Fibroblast of upper back skin (primary cell): ENCODE data around the gene EXOC8.
"Not testable (repeated sequence)": the region's sequence is repeated elsewhere in the genome, so short reads cannot be mapped to it uniquely, and the experiment has no call there.

ENCODE experiments used
- DNase-seq: peaks from one replicate; pipeline ENCODE4 v3.0.0-alpha.2; 2013

EXOC8 gene

DNA sequence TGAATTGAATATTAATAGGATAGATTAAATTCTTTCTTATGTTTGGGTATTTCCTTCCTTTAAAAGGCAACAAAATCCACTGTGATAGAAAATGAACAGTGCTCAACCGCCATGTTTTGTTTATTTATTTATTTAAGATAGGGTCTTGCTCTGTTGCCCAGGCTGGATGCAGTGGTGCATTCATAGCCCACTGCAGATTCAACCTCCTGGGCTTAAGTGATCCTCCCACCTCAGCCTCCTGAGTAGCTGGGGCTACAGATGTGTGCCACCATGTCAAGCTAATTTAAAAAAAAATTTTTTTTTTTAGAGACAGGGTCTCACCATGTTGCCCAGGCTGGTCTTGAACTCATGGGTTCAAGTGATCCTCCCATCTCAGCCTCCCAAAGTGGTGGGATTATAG, 11.2 kb upstream of the EXOC8 start:
- not testable (repeated sequence) for DNase-seq

DNA sequence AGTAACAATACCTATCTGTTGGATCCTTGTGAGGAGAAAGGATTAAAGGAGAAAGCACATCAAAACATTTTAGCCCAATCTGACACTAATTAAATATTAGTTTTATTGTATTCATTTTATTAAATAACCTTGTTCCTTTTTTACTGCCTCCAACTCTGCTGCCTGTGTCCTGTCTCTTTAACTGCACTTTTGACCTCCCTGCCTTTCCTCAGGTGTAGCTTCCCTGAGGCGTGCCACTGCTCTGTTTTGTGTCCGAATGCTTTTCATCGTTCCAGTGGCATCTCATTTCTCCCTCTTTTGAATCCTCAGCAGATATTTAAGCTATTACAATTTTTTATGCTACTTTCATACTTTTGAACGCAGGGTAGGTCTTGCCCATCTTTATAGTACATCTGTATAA, 10.8 kb upstream of the EXOC8 start:
- DNase-seq, result no peak

DNA sequence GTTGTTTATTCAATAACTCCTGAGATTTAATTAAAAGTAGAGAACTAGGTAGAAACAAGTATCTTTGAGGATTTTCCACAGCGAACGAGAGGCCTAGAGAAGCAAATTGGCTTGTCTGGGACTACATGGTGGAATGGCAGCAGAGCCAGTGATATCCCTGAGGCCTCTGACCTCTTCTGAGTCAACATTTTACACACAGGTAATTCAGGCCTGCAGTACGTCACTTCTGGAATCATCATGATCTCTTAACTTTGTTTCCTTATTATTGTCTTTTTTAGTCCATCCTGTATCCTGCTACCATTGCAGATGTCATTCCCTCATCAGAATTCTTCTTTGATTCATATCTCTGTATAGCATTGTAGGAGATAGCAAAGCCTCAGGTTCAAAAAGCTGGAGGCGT, 10.3 kb upstream of the EXOC8 start:
- DNase-seq, result no peak

DNA sequence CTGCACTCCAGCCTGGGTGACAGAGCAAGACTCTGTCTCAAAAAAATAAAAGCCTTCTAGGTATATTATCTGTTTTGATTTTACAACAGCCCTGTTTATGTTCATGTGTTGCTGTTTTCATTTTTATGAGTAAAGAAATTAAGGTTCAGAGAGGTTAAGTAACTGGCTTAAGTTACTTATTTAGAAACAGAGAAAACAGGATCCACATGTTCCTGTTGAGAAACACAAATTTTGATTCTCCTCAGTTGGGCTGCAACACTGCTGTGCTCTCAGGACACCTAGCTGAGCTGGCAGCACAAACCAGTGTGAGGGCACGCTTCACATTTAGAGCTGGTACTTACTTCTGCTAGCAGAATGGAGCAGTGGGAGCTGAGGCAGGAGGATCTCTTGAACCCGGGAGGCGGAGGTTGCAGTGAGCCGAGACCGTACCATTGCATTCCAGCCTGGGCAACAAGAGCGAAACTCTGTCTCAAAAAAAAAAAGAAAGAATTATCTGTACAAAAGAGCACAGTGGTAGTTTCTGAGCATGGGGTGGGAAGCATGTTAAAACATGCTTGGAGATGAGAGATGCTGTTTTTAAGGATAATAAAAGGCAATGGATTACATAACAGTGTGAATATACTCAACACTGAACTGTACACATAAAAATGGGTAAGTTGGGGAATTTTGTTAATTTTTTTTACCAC, 2.8 kb upstream of the EXOC8 start:
- no peak for DNase-seq

DNA sequence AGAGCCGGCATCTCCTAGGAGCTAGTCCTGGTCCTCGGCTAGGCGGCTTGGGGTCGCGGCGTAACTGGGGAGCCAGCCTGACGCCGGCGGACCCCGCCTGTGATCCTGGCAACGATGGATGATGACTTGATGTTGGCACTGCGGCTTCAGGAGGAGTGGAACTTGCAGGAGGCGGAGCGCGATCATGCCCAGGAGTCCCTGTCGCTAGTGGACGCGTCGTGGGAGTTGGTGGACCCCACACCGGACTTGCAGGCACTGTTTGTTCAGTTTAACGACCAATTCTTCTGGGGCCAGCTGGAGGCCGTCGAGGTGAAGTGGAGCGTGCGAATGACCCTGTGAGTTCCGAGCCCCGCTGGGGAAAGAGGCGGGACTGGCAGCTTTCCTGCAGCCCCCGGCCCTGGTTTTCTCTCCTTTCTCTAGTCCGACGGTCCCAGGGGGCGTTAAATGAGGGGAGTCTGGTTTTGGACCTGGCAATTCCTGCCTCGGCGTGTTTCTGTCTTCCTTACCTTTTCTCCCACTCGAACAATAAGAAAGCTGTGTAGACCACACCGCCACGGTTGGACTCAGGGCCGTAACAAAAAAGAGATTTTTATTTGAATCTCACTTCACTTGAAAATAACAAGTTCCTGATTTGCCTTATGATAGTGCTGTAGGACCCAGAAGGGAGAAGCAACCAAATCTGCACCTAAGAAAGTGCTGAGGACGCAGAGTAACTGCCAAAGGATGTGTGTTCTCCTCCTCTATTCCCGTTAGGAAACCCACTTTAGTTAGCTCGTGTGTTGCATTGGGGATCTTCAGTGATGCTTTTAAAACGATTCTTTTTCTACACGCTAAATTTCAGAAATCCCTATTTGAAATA, 847 bp upstream of the EXOC8 start, which contains the start of gene SPRTN:
Gene SPRTN (plus strand): TSS at position 24 of the 859 bp plus-strand sequence. CDS start 91 bp downstream, at position 115.
- no peak for DNase-seq

DNA sequence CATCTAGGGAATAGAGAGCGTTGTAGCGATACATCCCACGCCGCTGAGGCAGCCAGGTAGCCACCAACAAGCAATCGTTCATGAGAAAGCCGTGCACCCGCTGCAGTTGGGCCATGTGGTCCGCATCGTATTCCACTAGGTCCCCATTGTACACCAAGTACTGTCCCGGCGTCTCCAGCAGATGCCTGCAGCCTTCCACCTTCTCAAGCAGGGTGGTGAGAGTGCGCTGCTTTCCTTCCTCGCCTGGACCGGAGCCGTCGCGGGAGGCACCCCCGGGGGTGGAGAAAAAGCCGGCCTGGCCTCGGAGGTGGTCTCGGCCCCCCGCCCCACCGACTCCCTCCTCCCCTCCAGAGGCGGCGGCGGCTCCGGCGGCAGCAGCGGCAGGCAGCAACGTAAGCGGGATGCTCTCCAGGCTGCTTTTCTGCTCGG, 595 bp downstream of the EXOC8 start:
- no peak for DNase-seq

DNA sequence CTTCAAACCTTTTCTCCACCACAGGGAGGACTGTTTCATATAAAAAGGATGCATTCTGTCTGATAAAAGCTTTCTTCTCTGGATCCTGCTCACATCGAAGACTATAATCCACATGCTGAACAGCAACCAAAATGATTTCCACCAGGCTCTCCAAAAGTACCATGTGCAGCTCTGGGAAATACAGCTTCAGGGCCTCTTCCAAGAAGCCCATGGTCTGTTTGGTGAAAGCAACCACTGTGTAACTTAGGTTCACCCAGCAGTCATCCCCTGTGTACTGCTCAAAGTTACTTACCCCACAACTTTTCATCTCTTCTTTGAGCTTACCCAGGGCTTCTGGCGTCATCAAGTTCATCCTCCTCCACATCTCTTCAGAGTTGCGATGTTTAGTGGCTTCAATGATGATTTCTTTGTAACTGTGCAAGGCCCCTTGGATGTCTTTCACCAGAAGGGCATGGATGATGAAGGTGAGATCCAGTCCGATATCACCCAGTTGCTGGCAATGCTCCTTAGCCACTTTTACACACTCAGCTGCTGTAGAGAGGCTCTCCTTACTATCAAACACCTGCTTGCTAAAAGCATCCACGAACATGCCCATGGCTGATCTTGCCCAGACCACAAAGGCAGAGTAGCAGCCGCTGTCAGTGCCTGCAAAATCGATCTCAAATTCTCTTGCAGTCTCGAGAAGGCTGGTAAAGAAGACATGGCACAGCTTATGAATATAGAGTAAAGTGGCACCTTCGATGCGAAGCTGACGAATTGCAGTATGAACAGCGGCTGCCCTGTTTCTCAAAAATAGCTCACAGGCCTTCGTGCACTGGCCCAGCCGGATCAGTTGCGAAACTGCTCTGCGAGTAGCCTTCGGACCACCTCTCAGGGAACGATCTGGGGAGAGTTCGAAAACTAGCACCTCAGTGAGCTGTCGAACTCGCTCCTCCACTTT, 1.7 kb downstream of the EXOC8 start:
- DNase-seq, result no peak

DNA sequence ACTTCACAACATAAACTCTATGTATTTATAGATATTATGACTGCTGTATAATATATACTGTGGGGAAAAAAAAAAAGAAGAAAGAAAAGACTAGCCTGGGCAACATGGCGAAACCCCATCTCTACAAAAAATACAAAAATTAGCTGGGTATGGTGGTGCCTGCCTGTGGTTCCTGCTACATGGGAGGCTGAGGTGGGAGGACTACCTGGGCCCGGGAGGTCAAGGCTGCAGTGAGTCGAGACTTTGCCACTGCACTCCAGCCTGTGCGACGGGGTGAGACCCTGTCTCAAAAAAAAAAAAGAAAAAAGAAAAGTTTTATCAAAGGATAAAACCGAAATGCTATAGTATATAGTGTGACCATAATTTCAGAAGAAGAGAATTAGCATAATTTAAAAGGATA, 2.7 kb downstream of the EXOC8 start:
- no peak for DNase-seq

DNA sequence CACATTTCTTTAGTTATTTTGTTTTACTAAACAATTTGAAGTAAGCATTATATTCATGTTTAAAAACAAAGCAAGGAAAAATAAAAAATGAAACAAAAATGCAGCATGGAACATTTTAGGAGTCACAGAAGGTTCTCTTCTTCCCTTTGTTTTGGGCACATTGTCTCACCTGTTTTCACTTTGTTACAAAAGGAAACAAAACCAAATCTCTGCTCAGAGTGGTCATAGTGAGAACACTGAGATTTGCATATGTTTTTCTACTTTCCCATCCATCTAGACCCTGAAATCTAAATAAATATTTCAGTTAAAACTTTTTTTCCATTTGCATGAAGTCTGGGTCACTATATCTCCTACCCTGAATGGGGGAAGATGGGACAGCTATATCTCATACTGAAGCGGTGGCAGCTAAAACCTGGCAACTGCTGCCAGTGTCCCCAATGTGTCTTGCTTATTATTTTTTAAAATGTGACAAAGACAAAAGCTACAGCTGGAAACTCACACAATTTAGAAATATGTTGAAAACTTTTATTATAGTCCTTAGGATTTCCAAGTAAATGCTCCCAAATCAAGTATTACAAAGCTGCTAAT, 3.5 kb downstream of the EXOC8 start:
- no peak for DNase-seq

DNA sequence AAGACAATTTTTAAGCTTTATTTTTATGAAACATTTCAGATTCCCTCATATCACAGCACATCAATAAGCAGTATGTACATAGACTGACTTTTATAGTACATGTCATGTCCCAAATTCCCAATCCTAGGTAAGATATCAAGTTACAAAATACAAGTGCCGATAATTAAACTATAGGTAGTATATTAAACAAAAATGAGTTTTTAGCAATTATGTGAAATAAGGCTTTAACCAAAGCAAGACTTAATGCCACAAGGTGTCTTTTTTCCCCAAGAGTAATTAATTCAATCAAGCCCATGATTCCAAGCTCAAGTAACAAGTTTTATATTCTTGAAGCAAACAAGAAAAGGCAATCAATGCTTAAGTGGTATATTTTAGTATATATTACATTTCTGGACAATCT, 4.9 kb downstream of the EXOC8 start:
- DNase-seq, result no peak

DNA sequence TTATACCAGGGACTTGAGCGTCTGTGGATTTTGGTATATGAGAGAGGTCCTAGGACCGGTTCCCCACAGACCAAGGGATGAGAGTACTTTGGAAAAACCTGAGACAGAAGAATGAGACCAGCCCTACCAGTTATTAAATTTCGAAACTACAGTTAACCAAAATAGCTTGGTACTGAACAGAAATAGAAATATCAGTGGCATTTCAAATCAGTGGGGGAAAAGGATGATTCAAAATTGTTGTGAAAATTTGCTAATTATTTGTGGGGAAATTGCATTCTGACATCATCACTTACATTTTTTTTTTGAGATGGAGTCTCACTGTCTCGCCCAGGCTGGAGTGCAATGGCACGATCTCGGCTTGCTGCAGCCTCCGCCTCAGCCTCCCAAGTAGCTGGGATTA, 8.2 kb downstream of the EXOC8 start:
- no peak for DNase-seq

DNA sequence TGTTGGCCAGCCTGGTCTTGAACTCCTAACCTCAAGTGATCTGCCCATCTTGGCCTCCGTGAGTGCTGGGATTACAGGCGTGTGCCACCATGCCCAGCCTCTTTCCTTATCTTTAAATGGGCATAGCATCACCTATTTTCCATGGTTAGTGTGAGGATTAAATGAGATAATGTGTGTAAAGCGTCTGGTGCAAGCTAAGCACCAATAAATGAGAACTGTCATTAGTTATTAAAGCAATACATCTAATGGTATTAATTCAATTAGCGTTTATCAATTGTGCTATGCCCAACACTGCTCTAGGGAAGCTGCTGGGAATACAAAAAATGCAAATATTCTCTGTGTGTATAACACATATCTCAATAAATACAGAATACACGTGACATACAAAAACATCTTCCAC, 10.0 kb downstream of the EXOC8 start:
- no peak for DNase-seq

DNA sequence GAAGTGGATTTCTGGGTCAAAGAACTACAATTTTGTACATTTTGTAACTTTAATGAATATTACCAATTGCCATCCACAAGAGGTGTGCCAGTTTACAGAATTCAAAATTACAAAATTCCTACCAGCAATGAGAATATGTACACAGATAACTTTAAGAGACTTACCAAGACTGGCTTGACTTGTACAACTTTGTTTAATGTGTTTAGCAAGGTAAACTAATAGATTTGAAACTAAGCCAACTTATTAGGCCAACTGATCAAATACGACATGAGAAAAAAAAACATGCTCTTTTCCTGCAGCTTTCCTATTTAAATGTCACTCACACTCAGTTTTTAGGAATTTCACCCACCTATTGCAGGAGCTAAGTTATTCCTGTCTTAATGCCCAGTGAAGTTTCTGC, 11.4 kb downstream of the EXOC8 start:
- DNase-seq, result no peak

DNA sequence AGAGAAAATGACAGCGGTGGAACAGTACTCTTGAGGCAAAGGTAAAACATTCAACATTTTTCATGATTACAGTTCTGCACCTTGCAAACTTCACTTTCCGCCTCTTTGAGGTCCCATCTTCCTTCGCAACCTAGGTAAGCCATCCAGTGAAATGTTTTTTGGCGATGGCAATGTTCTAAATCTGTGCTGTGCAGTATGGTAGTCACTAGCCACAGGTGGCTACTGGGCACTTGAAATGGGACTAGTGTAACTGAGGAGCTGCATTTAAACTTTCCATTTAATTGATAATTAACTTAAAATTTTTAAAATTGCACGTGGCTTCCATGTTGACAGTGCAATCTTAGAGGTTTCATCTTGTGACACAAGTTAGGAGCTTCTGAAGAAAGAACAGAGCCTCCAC, 13.0 kb downstream of the EXOC8 start:
- no peak for DNase-seq

DNA sequence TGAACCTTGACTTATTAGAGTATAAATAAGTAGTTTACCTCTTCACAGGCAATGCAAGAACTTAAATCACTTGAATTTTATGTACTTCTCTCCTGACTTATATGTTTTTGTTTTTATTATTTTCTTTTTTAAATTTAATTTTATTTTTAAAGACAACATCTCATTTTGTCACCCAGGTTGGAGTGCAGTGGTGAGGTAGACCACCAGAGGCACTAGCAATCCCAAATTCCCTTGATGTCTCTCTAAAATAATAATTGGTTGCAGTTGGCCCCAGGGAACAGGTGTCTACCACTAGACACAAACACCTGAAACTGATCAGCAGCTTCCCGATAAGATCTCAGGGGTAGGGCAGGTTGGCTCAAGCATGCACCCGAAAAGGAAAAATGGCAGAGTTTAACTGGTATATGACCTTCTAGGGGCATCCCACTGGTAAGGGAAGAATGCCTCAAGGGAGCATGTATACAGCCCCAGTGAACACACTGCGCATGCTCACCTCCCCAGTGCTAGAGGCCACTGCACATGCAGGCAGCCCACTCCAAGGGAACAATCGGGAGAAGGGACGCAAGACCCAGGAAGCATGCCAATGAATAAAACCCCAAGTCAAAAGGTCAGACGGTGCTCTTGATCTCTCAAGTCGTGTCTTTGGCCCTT, 14.6 kb downstream of the EXOC8 start:
- DNase-seq, result no peak

DNA sequence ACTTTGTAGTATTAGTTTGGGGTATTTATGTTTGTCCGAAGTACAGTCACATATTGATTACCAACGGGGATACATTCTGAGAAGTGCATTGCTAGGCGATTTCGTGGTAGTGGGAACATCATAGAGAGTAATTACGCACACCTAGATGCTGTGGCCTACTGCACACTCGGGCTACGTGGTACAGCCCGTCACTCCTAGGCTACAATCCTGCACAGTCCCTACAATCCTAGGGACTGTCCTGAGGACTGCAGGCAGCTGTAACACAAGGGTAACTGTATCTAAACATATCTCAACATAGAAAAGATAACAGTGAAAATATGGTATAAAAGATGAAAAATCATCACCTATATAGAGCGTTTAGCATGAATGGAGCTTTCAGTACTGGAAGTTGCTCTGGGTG, 18.6 kb downstream of the EXOC8 start:
- no peak for DNase-seq

DNA sequence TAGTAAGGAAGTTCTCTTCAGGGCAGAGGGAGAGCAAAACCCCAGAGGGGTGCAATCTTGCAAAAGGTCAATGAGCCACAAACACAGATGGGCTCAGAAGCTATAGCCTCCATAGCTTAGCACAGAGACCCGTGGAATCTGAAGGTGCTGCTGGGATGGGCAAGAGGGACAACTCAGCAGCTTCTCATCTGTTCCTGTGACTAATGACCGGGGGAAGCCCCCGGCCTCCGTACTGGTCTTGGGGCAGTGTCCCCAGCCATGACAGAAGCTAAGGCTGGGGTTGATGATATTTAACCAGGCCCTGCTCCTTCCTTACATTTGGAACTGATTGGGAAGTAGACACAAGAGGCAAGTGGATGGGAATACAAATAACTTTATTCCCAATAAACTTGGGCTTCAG, 19.1 kb downstream of the EXOC8 start:
- DNase-seq, result no peak

DNA sequence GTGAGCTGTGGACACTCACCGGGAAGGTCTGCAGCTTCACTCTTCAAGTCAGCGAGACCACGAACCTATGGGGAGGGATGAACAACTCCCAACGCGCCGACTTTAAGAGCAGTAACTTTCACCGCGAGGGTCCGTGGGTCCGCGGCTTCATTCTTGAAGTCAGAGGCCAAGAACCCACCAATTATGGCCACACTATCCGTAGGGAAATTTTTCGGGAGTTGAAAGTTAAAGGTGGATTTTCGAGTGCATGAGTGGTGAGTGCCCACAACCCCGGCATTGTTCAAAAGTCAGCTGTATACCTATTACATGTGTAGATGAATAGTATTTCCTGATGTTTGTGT, 19.7 kb downstream of the EXOC8 start:
- no peak for DNase-seq

DNA sequence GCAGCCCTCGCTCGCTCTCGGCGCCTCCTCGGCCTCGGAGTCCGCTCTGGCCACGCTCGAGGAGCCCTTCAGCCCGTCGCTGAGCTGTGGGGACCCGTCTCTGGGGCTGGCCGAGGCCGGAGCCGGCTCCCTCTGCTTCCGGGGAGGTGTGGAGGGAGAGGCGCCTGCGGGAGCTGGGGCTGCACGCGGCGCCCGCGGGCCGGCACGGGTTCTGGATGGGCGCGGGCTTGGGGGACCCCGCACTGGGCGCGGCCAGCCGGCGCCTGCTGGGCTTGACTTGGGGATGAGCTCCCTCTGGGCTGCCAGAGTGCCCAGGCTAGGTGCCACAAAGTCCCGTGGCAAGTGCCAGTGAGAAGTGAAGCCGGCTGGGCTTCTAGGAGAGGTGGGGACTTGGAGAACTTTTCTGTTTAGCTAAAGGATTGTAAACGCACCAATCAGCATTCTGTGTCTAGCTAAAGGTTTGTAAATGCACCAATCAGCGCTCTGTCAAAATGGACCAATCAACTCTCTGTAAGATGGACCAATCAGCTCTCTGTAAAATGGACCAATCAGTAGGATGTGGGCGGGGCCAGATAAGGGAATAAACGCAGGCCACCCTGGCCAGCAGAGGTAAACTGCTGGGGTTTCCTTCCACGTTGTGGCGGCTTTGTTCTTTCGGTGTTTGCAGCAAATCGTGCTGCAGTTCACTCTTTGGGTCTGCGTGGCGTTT, 20.2 kb downstream of the EXOC8 start:
- DNase-seq, result no peak

DNA sequence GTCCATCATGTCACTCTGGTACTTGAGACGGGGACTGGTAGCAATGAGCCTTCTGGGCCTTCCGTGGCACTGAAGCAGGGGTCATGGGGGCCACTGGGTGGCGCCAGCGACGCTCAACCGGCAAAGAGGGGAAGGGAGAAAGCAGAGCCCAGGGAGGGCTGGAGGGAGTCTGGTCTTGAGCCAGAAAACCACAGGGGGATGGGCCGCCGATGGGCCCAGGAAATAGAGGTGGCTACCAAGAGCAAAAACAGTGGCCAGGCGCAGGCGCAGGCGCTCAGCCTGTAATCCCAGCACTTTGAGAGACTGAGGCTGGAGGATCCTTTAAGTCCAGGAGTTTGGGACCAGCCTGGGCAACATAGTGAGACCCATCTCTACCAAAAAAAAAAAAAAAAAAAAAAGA, 21.8 kb downstream of the EXOC8 start:
- peak; percentile 30 for DNase-seq

DNA sequence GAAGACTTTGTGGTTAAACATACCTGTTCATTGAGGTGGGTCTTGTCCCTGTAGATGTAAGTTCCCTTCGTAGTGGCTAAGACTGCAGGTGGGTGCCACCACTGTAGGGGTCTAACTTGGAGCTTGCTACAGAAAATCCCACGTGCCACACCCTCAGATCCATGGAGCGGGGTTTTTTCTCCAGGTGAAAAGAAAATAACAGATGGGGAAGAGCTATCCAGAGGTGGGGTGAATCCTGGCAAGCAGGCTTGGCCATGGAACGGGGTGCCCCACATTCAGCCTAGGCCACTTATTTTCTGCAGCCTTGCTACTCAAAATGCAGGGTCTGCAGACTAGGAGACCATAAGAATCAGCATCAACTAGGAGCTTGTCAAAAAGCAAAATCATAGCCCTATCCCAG, 24.0 kb downstream of the EXOC8 start:
- DNase-seq, result no peak

DNA sequence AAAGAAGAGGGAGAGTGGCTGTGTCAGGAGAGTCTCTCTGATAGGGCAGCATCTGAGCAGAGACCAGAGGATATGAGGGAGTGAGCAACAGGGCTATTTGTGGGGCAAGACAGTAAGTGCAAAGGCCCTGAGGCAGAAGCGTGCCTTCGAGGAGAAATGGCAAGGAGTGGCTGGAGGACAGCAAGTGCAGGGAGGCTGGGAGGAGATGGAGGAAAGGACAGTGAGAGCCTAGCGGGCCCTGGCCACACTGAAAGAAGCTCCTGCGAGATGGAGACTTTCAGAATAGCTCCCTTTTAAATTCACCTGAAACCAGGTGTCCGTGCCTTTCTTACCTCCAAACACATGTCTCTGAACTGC, 25.2 kb downstream of the EXOC8 start:
- DNase-seq, result no peak
